ENCODE data around the gene EPHA3. TPM values are rescaled to one million over a fixed set of nuclear protein-coding genes. Genes with fewer than 3 reads are reported as not detected.

The EPHA3 gene
- total RNA-seq, 2 donors from 2014 or later: 1.3 to 6.0 TPM

DNA sequence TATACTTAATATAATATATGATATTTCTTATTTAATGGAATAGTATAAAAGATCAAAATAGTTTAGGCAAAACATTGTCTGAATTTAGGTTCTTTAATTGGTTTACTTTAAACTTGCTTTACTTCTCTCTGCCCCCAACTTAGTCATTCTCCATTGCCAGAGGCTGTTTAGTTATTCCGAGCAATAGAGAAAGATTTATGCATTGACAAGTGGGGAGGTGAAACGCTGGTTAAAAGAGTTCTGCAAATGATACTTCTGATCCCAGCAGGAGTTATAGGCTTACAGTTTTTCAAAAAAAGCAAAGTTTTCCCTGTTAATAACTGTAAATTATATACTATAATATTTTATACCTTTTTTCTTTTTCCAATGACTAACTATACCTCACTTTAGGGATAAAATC is 145.4 kb downstream of the EPHA3 start:
- Histone ChIP-seq H3K9me3 (no peaks in the 10 kb centered on the region), H3K4me1 (no peaks in the 10 kb centered on the region), H3K4me3 (no peak overlapping the region), H3K27ac (no peak overlapping the region), H3K36me3 (replicated peaks in 1 of 2; ENCODE audit: insufficient read depth in 1 of 2, low read depth in 2 of 2) (no peaks in the 10 kb centered on the region), H3K27me3 (no peaks in the 10 kb centered on the region)
- no peak for ATAC-seq
- intact Hi-C loops (cut with DNase I): no loop called here
- TF ChIP-seq POLR2A (IDR thresholded peaks at IDR 0.05): no peak
- TF ChIP-seq, protein P1, sequence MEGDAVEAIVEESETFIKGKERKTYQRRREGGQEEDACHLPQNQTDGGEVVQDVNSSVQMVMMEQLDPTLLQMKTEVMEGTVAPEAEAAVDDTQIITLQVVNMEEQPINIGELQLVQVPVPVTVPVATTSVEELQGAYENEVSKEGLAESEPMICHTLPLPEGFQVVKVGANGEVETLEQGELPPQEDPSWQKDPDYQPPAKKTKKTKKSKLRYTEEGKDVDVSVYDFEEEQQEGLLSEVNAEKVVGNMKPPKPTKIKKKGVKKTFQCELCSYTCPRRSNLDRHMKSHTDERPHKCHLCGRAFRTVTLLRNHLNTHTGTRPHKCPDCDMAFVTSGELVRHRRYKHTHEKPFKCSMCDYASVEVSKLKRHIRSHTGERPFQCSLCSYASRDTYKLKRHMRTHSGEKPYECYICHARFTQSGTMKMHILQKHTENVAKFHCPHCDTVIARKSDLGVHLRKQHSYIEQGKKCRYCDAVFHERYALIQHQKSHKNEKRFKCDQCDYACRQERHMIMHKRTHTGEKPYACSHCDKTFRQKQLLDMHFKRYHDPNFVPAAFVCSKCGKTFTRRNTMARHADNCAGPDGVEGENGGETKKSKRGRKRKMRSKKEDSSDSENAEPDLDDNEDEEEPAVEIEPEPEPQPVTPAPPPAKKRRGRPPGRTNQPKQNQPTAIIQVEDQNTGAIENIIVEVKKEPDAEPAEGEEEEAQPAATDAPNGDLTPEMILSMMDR (IDR thresholded peaks at IDR 0.05): no peak
- WGBS, 2 donors: 65 to 79% methylated on average over 2 of the region's 2 CpGs
- no peak for DNase-seq

DNA sequence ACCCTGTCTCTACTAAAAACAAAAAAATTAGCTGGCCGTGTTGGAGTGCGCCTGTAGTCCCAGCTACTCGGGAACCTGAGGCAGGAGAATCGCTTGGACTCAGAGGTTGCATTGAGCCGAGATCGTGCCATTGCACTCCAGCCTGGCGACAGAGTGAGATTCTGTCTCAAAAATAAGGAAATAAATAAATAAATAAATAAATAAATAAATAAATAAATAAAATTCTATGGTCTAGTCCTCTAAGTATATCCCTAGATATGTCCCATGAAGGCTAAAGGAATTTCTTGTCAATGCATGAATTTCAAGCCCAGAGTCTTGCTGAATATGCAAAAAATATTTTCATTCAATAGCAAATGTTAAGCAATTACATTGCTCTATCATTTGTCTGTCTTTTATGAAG is 149.0 kb downstream of the EPHA3 start:
- no peaks in the 10 kb centered on the region for H3K4me1 ChIP-seq
- H3K9me3 ChIP-seq: no peaks in the 10 kb centered on the region
- no peaks in the 10 kb centered on the region for H3K27me3 ChIP-seq
- WGBS, 2 donors: 97 to 98% methylated on average over 7 of the region's 7 CpGs
- H3K4me3 ChIP-seq: no peak overlapping the region
- DNase-seq: no peak
- ATAC-seq: no peak
- H3K27ac ChIP-seq: no peak overlapping the region
- H3K36me3 ChIP-seq (replicated peaks in 1 of 2; ENCODE audit: insufficient read depth in 1 of 2, low read depth in 2 of 2): no peaks in the 10 kb centered on the region
- TF ChIP-seq POLR2A (IDR thresholded peaks at IDR 0.05): no peak
- TF ChIP-seq, protein P1 (IDR thresholded peaks at IDR 0.05): no peak
- intact Hi-C loops (cut with DNase I): no loop called here

DNA sequence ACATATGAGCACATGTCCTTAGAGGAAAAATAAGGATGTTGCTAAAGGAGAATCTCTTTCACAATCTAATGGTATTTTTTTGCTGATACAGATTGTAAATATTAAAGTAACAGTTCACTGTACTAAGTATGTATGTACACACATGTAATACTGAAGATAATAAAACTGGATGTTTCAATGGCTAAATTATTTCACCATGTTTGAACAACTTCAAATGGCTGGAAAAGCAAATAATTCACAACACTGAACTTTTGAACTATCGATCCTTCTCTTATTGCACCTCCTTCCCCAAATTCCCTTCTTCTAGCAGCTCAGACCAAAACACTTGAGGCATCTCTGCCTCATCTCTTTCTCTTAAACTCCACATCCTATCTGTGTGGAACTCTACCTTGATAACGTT is 149.5 kb downstream of the EPHA3 start:
- Histone ChIP-seq H3K36me3 (replicated peaks in 1 of 2; ENCODE audit: insufficient read depth in 1 of 2, low read depth in 2 of 2) (no peaks in the 10 kb centered on the region), H3K9me3 (no peaks in the 10 kb centered on the region), H3K4me1 (no peaks in the 10 kb centered on the region), H3K27ac (no peak overlapping the region), H3K27me3 (no peaks in the 10 kb centered on the region), H3K4me3 (no peak overlapping the region)
- TF ChIP-seq, protein P1 (IDR thresholded peaks at IDR 0.05): no peak
- TF ChIP-seq POLR2A (IDR thresholded peaks at IDR 0.05): no peak
- 19 to 23% methylated on average over 2 of the region's 2 CpGs for WGBS, 2 donors
- intact Hi-C loops (cut with DNase I): no loop called here
- ATAC-seq: no peak
- no peak for DNase-seq

DNA sequence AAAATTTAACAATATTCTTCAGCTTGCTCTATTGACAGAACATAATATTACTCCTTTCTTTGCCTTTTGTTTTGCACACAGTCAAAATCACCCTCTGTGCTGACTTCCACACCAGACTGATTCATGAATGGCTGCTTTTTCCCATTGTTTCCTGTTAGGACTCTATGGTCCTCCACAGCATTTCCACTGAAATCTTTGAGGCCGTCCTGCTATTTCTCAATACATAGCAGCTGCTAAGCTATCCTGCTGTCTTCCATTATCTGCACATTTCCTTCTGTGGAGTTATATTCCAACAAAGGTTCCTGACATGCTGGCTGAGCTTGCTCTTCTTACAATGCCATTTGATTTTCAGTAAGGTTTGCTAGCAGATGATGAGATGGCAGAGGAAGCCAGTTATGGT is 153.3 kb downstream of the EPHA3 start:
- Histone ChIP-seq H3K9me3 (no peaks in the 10 kb centered on the region), H3K27me3 (no peaks in the 10 kb centered on the region), H3K4me3 (no peak overlapping the region), H3K36me3 (replicated peaks in 1 of 2; ENCODE audit: insufficient read depth in 1 of 2, low read depth in 2 of 2) (no peaks in the 10 kb centered on the region), H3K27ac (no peak overlapping the region), H3K4me1 (no peaks in the 10 kb centered on the region)
- WGBS, 2 donors: 59 to 77% methylated on average over 1 of the region's 1 CpG
- TF ChIP-seq, protein P1 (IDR thresholded peaks at IDR 0.05): no peak
- TF ChIP-seq POLR2A (IDR thresholded peaks at IDR 0.05): no peak
- ATAC-seq: no peak
- intact Hi-C loops (cut with DNase I): no loop called here
- no peak for DNase-seq

DNA sequence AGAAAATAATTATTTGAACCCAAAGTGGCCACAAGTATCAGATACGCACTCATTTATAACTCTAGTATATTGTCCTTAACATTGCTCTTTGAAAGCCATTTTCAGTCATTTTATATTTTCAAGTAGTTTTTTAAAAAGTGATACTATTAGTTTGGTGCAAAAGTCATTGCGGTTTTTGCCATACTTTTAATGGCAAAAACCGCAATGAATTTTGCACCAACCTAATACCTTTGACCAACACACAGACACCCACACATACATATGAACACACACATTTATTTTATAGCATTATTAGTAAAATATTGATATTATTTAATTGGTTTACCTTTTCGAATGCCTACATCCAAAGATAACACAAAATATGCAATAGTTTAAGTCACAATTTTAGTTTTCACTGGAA is 154.3 kb downstream of the EPHA3 start:
- no peaks in the 10 kb centered on the region for H3K4me1 ChIP-seq
- no peaks in the 10 kb centered on the region for H3K9me3 ChIP-seq
- no peak for TF ChIP-seq POLR2A (IDR thresholded peaks at IDR 0.05)
- TF ChIP-seq, protein P1 (IDR thresholded peaks at IDR 0.05): no peak
- H3K27ac ChIP-seq: no peak overlapping the region
- H3K4me3 ChIP-seq: no peak overlapping the region
- ATAC-seq (no peak), DNase-seq (no peak)
- H3K36me3 ChIP-seq (replicated peaks in 1 of 2; ENCODE audit: insufficient read depth in 1 of 2, low read depth in 2 of 2): no peaks in the 10 kb centered on the region
- WGBS, 2 donors: 83 to 90% methylated on average over 4 of the region's 4 CpGs
- intact Hi-C loops (cut with DNase I): no loop called here
- H3K27me3 ChIP-seq: no peaks in the 10 kb centered on the region

Measured in body of pancreas (tissue), 4 donors.